ENCODE measurements around the gene KCNJ6. TPM values are rescaled to one million over a fixed set of nuclear protein-coding genes. Genes with fewer than 3 reads are reported as not detected.

Gene KCNJ6
- total and polyA plus RNA-seq, 10 of the 15 experiments (the other 5 are each of a cell fraction or from before 2014, with no cell fraction given): 0.03 to 0.07 (median 0.04) TPM; not detected in 7

DNA sequence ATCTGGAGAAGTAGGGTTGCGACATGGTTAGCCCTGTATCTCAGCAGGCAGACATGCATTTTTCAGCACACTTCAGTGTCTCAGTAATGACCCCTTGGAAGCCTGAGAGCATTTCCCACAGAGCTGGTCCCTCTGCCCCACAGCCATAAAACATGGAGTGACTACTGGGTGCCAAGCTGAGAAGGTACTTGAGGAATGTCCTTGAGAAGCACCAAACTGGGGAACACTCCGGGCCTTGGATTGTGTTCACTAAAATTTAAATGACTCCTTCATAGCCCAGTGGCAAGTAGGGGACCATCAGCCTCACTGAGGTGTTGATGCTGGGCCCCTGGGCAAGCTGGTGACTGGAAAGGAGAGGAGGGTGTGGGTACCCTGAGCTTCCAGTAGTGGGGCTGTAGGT, 54.7 kb downstream of the KCNJ6 start:
- Histone ChIP-seq H3K4me2 (ENCODE audit: control insufficient read depth, insufficient read depth) (no peak overlapping the region), H3K4me3 (no peak overlapping the region), H3K79me2 (ENCODE audit: control insufficient read depth, insufficient read depth, low read length) (no peaks in the 10 kb centered on the region), H3K27me3 (replicated peaks in 1 of 2; ENCODE audit: control insufficient read depth in 2 of 2, insufficient read depth in 2 of 2, low read length in 1 of 2) (no peaks in the 10 kb centered on the region), H3K9ac (ENCODE audit: control insufficient read depth, insufficient read depth, low read length) (no peak overlapping the region), H3K27ac (ENCODE audit: control insufficient read depth, insufficient read depth) (no peak overlapping the region), H3K4me1 (ENCODE audit: control insufficient read depth, insufficient read depth, low read length) (no peaks in the 10 kb centered on the region), H2AFZ (ENCODE audit: control insufficient read depth, low read depth, low read length) (no peak overlapping the region), H4K20me1 (ENCODE audit: control insufficient read depth, insufficient read depth) (no peaks in the 10 kb centered on the region), H3K36me3 (ENCODE audit: control insufficient read depth in 2 of 2, insufficient read depth in 2 of 2, low read length in 1 of 2) (no peaks in the 10 kb centered on the region), H3K9me3 (replicated peaks; ENCODE audit: control insufficient read depth, insufficient read depth, low read length) (no peaks in the 10 kb centered on the region)
- WGBS (ENCODE audit: insufficient coverage, insufficient replicate concordance, low lambda C conversion rate, missing lambda C conversion rate): 17% methylated on average over 2 of the region's 2 CpGs
- POLR2A ChIA-PET: no interaction called here
- SMC1A ChIA-PET (ENCODE audit: uncharacterized antibody, unreplicated experiment): no interaction called here
- no TSS peak for BruUV-seq (replicated peaks)
- in situ Hi-C loops (cut with MboI) (no loop called here), intact Hi-C loops (cut with micrococcal nuclease; ENCODE audit: unreplicated experiment) (no loop called here)
- no peak for ATAC-seq
- no peak for DNase-seq (ENCODE audit: low read depth, low spot score)
- CTCF ChIA-PET: no interaction called here
- RAD21 ChIA-PET (ENCODE audit: unreplicated experiment): no interaction called here
- TF ChIP-seq ZSCAN29 (IDR thresholded peaks at IDR 0.05) (no peak), NFXL1 (IDR thresholded peaks at IDR 0.05; ENCODE audit: borderline replicate concordance) (no peak)
- TF ChIP-seq, protein P1, sequence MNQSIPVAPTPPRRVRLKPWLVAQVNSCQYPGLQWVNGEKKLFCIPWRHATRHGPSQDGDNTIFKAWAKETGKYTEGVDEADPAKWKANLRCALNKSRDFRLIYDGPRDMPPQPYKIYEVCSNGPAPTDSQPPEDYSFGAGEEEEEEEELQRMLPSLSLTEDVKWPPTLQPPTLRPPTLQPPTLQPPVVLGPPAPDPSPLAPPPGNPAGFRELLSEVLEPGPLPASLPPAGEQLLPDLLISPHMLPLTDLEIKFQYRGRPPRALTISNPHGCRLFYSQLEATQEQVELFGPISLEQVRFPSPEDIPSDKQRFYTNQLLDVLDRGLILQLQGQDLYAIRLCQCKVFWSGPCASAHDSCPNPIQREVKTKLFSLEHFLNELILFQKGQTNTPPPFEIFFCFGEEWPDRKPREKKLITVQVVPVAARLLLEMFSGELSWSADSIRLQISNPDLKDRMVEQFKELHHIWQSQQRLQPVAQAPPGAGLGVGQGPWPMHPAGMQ (IDR thresholded peaks at IDR 0.05; ENCODE audit: borderline replicate concordance): no peak
- FAIRE-seq: no peak

DNA sequence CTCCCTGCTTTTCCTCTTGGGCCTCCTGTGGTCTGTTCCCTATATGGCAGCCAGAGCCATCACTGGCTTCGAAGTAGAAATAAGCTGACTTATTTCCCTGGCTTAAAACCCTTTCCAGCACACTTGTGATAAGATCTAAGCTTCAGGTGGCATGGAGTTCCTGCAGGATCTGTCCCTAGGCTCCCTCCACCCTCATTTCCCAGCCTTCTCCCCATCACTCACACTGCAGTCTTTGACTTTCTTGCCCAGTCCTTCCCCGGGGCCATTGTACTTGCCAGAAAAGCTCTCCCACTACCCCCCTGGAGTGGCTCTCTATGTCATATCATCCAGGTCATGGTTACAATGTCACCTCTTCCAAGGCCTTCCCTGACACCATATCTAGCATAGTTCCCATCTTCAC, 55.8 kb downstream of the KCNJ6 start:
- WGBS (ENCODE audit: insufficient coverage, insufficient replicate concordance, low lambda C conversion rate, missing lambda C conversion rate): 0% methylated on average over 2 of the region's 2 CpGs
- H3K4me2 ChIP-seq (ENCODE audit: control insufficient read depth, insufficient read depth): no peak overlapping the region
- no peak overlapping the region for H3K27ac ChIP-seq (ENCODE audit: control insufficient read depth, insufficient read depth)
- H3K27me3 ChIP-seq (replicated peaks in 1 of 2; ENCODE audit: control insufficient read depth in 2 of 2, insufficient read depth in 2 of 2, low read length in 1 of 2): no peaks in the 10 kb centered on the region
- H4K20me1 ChIP-seq (ENCODE audit: control insufficient read depth, insufficient read depth): no peaks in the 10 kb centered on the region
- SMC1A ChIA-PET (ENCODE audit: uncharacterized antibody, unreplicated experiment): interaction anchor here (0.9 kb wide), 1 partner anchor 9 kb away, joined by 5 read pairs; no protein-coding TSS in a partner anchor
- CTCF ChIA-PET: interaction anchor here (0.9 kb wide), 1 partner anchor 28 kb away, joined by 3 read pairs; no protein-coding TSS in a partner anchor
- H3K36me3 ChIP-seq (ENCODE audit: control insufficient read depth in 2 of 2, insufficient read depth in 2 of 2, low read length in 1 of 2): no peaks in the 10 kb centered on the region
- intact Hi-C loops (cut with micrococcal nuclease; ENCODE audit: unreplicated experiment) (no loop called here), in situ Hi-C loops (cut with MboI) (no loop called here)
- H3K4me1 ChIP-seq (ENCODE audit: control insufficient read depth, insufficient read depth, low read length): no peaks in the 10 kb centered on the region
- H3K79me2 ChIP-seq (ENCODE audit: control insufficient read depth, insufficient read depth, low read length): no peaks in the 10 kb centered on the region
- no peak overlapping the region for H2AFZ ChIP-seq (ENCODE audit: control insufficient read depth, low read depth, low read length)
- BruUV-seq (replicated peaks): no TSS peak
- H3K9ac ChIP-seq (ENCODE audit: control insufficient read depth, insufficient read depth, low read length): no peak overlapping the region
- RAD21 ChIA-PET (ENCODE audit: unreplicated experiment): no interaction called here
- no peak overlapping the region for H3K4me3 ChIP-seq
- FAIRE-seq (no peak), ATAC-seq (no peak), DNase-seq (ENCODE audit: low read depth, low spot score) (no peak)
- H3K9me3 ChIP-seq (replicated peaks; ENCODE audit: control insufficient read depth, insufficient read depth, low read length): no peaks in the 10 kb centered on the region
- POLR2A ChIA-PET: no interaction called here
- TF ChIP-seq, protein P2, sequence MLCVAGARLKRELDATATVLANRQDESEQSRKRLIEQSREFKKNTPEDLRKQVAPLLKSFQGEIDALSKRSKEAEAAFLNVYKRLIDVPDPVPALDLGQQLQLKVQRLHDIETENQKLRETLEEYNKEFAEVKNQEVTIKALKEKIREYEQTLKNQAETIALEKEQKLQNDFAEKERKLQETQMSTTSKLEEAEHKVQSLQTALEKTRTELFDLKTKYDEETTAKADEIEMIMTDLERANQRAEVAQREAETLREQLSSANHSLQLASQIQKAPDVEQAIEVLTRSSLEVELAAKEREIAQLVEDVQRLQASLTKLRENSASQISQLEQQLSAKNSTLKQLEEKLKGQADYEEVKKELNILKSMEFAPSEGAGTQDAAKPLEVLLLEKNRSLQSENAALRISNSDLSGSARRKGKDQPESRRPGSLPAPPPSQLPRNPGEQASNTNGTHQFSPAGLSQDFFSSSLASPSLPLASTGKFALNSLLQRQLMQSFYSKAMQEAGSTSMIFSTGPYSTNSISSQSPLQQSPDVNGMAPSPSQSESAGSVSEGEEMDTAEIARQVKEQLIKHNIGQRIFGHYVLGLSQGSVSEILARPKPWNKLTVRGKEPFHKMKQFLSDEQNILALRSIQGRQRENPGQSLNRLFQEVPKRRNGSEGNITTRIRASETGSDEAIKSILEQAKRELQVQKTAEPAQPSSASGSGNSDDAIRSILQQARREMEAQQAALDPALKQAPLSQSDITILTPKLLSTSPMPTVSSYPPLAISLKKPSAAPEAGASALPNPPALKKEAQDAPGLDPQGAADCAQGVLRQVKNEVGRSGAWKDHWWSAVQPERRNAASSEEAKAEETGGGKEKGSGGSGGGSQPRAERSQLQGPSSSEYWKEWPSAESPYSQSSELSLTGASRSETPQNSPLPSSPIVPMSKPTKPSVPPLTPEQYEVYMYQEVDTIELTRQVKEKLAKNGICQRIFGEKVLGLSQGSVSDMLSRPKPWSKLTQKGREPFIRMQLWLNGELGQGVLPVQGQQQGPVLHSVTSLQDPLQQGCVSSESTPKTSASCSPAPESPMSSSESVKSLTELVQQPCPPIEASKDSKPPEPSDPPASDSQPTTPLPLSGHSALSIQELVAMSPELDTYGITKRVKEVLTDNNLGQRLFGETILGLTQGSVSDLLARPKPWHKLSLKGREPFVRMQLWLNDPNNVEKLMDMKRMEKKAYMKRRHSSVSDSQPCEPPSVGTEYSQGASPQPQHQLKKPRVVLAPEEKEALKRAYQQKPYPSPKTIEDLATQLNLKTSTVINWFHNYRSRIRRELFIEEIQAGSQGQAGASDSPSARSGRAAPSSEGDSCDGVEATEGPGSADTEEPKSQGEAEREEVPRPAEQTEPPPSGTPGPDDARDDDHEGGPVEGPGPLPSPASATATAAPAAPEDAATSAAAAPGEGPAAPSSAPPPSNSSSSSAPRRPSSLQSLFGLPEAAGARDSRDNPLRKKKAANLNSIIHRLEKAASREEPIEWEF (IDR thresholded peaks at IDR 0.05; ENCODE audit: insufficient replicate concordance, low read depth, low read length): no peak
- TF ChIP-seq, protein P3, sequence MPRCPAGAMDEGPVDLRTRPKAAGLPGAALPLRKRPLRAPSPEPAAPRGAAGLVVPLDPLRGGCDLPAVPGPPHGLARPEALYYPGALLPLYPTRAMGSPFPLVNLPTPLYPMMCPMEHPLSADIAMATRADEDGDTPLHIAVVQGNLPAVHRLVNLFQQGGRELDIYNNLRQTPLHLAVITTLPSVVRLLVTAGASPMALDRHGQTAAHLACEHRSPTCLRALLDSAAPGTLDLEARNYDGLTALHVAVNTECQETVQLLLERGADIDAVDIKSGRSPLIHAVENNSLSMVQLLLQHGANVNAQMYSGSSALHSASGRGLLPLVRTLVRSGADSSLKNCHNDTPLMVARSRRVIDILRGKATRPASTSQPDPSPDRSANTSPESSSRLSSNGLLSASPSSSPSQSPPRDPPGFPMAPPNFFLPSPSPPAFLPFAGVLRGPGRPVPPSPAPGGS (IDR thresholded peaks at IDR 0.05; ENCODE audit: borderline replicate concordance, insufficient read depth, low read depth, low read length, poor library complexity, severe bottlenecking): no peak
- TF ChIP-seq, protein P1 (IDR thresholded peaks at IDR 0.05; ENCODE audit: borderline replicate concordance): no peak
- TF ChIP-seq EZH2 (IDR thresholded peaks at IDR 0.05; ENCODE audit: borderline replicate concordance, control insufficient read depth, low read depth, low read length): no peak

Measured in GM12878 (cell line).